Esophagus muscularis mucosa (tissue), 4 donors: ENCODE data around the gene UBALD1. TPM values are rescaled to one million over a fixed set of nuclear protein-coding genes. Genes with fewer than 3 reads are reported as not detected.
"Not testable (repeated sequence)": the region's sequence is repeated elsewhere in the genome, so short reads cannot be mapped to it uniquely, and the experiment has no call there.

Experiments used
- DNase-seq: peaks from one replicate; pipeline ENCODE4 v3.0.0-alpha.2; 2017; ENCODE audit errors: extremely low spot score
- H3K27ac ChIP-seq, 4 donors: fragments of 200-600 bp; sonication (generic); replicated peaks in 1 of 4; 1 replicate in 3 of 4; 2 replicates in 1 of 4; pipeline ENCODE4 v1.5.1; 2016 to 2019; ENCODE audit warnings: mild to moderate bottlenecking in 1 of 4
- H3K27me3 ChIP-seq, 4 donors: fragments of 200-600 bp; sonication (generic); one replicate each; pipeline versions ENCODE4 v1.5.1 to v1.6.0; 2016 to 2019
- H3K36me3 ChIP-seq, 4 donors: fragments of 200-600 bp; sonication (generic); one replicate each; pipeline ENCODE4 v1.5.1; 2016 to 2019
- H3K4me1 ChIP-seq, 4 donors: fragments of 200-600 bp; sonication (generic); one replicate each; pipeline ENCODE4 v1.5.1; 2016 to 2019
- H3K4me3 ChIP-seq, 4 donors: fragments of 200-600 bp; sonication (generic); 1 replicate in 2 of 4; 2 replicates in 2 of 4; pipeline ENCODE4 v1.5.1; 2016 to 2019; ENCODE audit warnings: mild to moderate bottlenecking in 4 of 4, moderate library complexity in 1 of 4
- H3K9me3 ChIP-seq, 4 donors: fragments of 200-600 bp; sonication (generic); 1 replicate in 3 of 4; 2 replicates in 1 of 4; pipeline ENCODE4 v1.5.1; 2016 to 2019
- CTCF ChIP-seq, 3 experiments: fragments of 200-600 bp in 2 of 3; fragments of 450-650 bp in 1 of 3; sonication (generic) in 2 of 3; IDR thresholded peaks; one replicate each; pipeline ENCODE4 v1.5.1; 2017 to 2019; ENCODE audit warnings: antibody characterized with exemption in 3 of 3, mild to moderate bottlenecking in 2 of 3, moderate library complexity in 1 of 3
- EP300 ChIP-seq: sonication (generic); formaldehyde crosslinking; IDR thresholded peaks from one replicate; pipeline ENCODE4 v1.6.1; 2017; ENCODE audit warnings: antibody characterized with exemption
- POLR2A ChIP-seq: fragments of 450-650 bp; IDR thresholded peaks from one replicate; pipeline ENCODE4 v1.6.1; 2017; ENCODE audit warnings: antibody characterized with exemption, moderate library complexity, mild to moderate bottlenecking, low read depth
- POLR2AphosphoS5 ChIP-seq, 2 donors: sonication (generic); formaldehyde crosslinking; IDR thresholded peaks; one replicate each; pipeline ENCODE4 v1.6.1; 2017; ENCODE audit warnings: antibody characterized with exemption in 2 of 2
- WGBS: methylation state at CpG from one replicate; pipeline ENCODE4 v1.1.5; 2018; 5-methylcytosine and 5-hydroxymethylcytosine counted together
- intact Hi-C: fragments of 100-400 bp; cut with DNase I; formaldehyde crosslinking; loops from one replicate; pipeline ENCODE4 v1.15.1; 2023
- total RNA-seq, 4 donors: library from RNA; depleted of rRNA; stranded (reverse); fragments of >200 nt; gene quantifications; one replicate each; pipeline versions ENCODE4 v1.1.0 to v1.2.1, GENCODE V29; 2016

UBALD1 gene
- total RNA-seq, 4 donors from 2014 or later: 11.2 to 34.6 (median 17.9) TPM

- H3K27ac ChIP-seq: no peak overlapping the region
- intact Hi-C loops: no loop called here
- no peaks in the 10 kb centered on the region for H3K9me3 ChIP-seq
- no peaks in the 10 kb centered on the region for H3K4me1 ChIP-seq
- DNase-seq: no peak
- H3K36me3 ChIP-seq: no peaks in the 10 kb centered on the region
- H3K27me3 ChIP-seq: no peaks in the 10 kb centered on the region
- TF ChIP-seq POLR2AphosphoS5 (IDR thresholded peaks at IDR 0.05) (no peak), CTCF (IDR thresholded peaks at IDR 0.05) (no peak), POLR2A (no peak), EP300 (no peak)
- no peak overlapping the region for H3K4me3 ChIP-seq
- 87% methylated on average over 8 of the region's 13 CpGs for WGBS
Observed at GRCh38 chr16:4578961-4579530, 35.6 kb downstream of the UBALD1 start.

- no peaks in the 10 kb centered on the region for H3K4me1 ChIP-seq
- H3K27me3 ChIP-seq: no peaks in the 10 kb centered on the region
- H3K27ac ChIP-seq: no peak overlapping the region
- DNase-seq: no peak
- TF ChIP-seq POLR2AphosphoS5 (IDR thresholded peaks at IDR 0.05) (no peak), POLR2A (no peak), CTCF (IDR thresholded peaks at IDR 0.05) (no peak), EP300 (no peak)
- WGBS: 100% methylated on average over 1 of the region's 15 CpGs
- H3K9me3 ChIP-seq: no peaks in the 10 kb centered on the region
- H3K36me3 ChIP-seq: no peaks in the 10 kb centered on the region
- intact Hi-C loops: no loop called here
- no peak overlapping the region for H3K4me3 ChIP-seq
Observed at GRCh38 chr16:4576008-4576407, 38.7 kb downstream of the UBALD1 start.

GRCh38 chr16:4574919-4575705 is 39.6 kb downstream of the UBALD1 start:
- H3K4me1 ChIP-seq: no peaks in the 10 kb centered on the region
- H3K9me3 ChIP-seq: no peaks in the 10 kb centered on the region
- WGBS: 81% methylated on average over 10 of the region's 11 CpGs
- H3K27ac ChIP-seq: no peak overlapping the region
- intact Hi-C loops: no loop called here
- no peak overlapping the region for H3K4me3 ChIP-seq
- H3K27me3 ChIP-seq: no peaks in the 10 kb centered on the region
- no peaks in the 10 kb centered on the region for H3K36me3 ChIP-seq
- TF ChIP-seq CTCF (IDR thresholded peaks at IDR 0.05) (no peak), EP300 (no peak)
- DNase-seq: no peak

GRCh38 chr16:4573926-4574325 is 40.8 kb downstream of the UBALD1 start:
- H3K27me3 ChIP-seq, DNase-seq, H3K36me3 ChIP-seq, H3K4me3 ChIP-seq, H3K27ac ChIP-seq, H3K9me3 ChIP-seq, intact Hi-C loops, H3K4me1 ChIP-seq: not testable (repeated sequence)
- 68% methylated on average over 7 of the region's 7 CpGs for WGBS

- intact Hi-C loops: no loop called here
- TF ChIP-seq POLR2A (no peak), POLR2AphosphoS5 (IDR thresholded peaks at IDR 0.05) (peak; percentile 60 to 67), EP300 (no peak), CTCF (IDR thresholded peaks at IDR 0.05) (no peak)
- no peak for DNase-seq
- 35% methylated on average over 4 of the region's 4 CpGs for whole genome bisulfite sequencing
- H3K4me3 ChIP-seq: no peak overlapping the region
- no peaks in the 10 kb centered on the region for H3K9me3 ChIP-seq
- H3K27me3 ChIP-seq: no peaks in the 10 kb centered on the region
- H3K4me1 ChIP-seq: no peaks in the 10 kb centered on the region
- H3K27ac ChIP-seq: no peak overlapping the region
- no peaks in the 10 kb centered on the region for H3K36me3 ChIP-seq
Observed at GRCh38 chr16:4572715-4573114, 42.0 kb downstream of the UBALD1 start.
